ENCODE measurements around the gene SRC. TPM values are rescaled to one million over a fixed set of nuclear protein-coding genes. Genes with fewer than 3 reads are reported as not detected.

Gene SRC
- total RNA-seq, 4 donors from 2014 or later: 1.0 to 2.3 (median 1.8) TPM

GRCh38 chr20:37359836-37360235, 13.9 kb downstream of the SRC start:
- TF ChIP-seq POLR2A (IDR thresholded peaks at IDR 0.05) (no peak), CTCF (IDR thresholded peaks at IDR 0.05 in 4 of 5, conservative IDR thresholded peaks at IDR 0.05 in 1 of 5) (no peak)
- DNase-seq: no peak
- Histone ChIP-seq H3K36me3 (no peaks in the 10 kb centered on the region), H3K9me3 (no peaks in the 10 kb centered on the region), H3K4me1 (peaks cover 4 to 8% of the 10 kb centered on the region in 2 donors), H3K27ac (no peak overlapping the region), H3K27me3 (no peaks in the 10 kb centered on the region), H3K4me3 (no peak overlapping the region)
- in situ Hi-C loops (cut with MboI; ENCODE audit: low sequenced_read_pairs in 4 of 4): no loop called here
- intact Hi-C loops (cut with DNase I; ENCODE audit: low total_unique reads): no loop called here
- ATAC-seq: no peak

GRCh38 chr20:37360391-37361115, 14.6 kb downstream of the SRC start:
- H3K9me3 ChIP-seq: no peaks in the 10 kb centered on the region
- TF ChIP-seq CTCF (IDR thresholded peaks at IDR 0.05 in 4 of 5, conservative IDR thresholded peaks at IDR 0.05 in 1 of 5): no peak
- TF ChIP-seq POLR2A (IDR thresholded peaks at IDR 0.05): no peak
- H3K4me3 ChIP-seq: no peak overlapping the region
- intact Hi-C loops (cut with DNase I; ENCODE audit: low total_unique reads) (no loop called here), in situ Hi-C loops (cut with MboI; ENCODE audit: low sequenced_read_pairs in 4 of 4) (no loop called here)
- H3K4me1 ChIP-seq: peaks cover 0 to under 1% of the 10 kb centered on the region in 2 donors
- DNase-seq (no peak), ATAC-seq (no peak)
- no peaks in the 10 kb centered on the region for H3K27me3 ChIP-seq
- H3K27ac ChIP-seq: no peak overlapping the region
- H3K36me3 ChIP-seq: no peaks in the 10 kb centered on the region

- intact Hi-C loops (cut with DNase I; ENCODE audit: low total_unique reads): no loop called here
- TF ChIP-seq POLR2A (IDR thresholded peaks at IDR 0.05) (no peak), CTCF (IDR thresholded peaks at IDR 0.05 in 4 of 5, conservative IDR thresholded peaks at IDR 0.05 in 1 of 5) (no peak)
- H3K36me3 ChIP-seq: no peaks in the 10 kb centered on the region
- H3K27ac ChIP-seq: no peak overlapping the region
- ATAC-seq (no peak), DNase-seq (no peak)
- H3K9me3 ChIP-seq: no peaks in the 10 kb centered on the region
- in situ Hi-C loops (cut with MboI; ENCODE audit: low sequenced_read_pairs in 4 of 4): no loop called here
- H3K4me3 ChIP-seq: no peak overlapping the region
- H3K27me3 ChIP-seq: no peaks in the 10 kb centered on the region
- H3K4me1 ChIP-seq: no peaks in the 10 kb centered on the region
These were observed 15.4 kb downstream of the SRC start for GRCh38 chr20:37361336-37361735.

- DNase-seq: no peak
- H3K4me1 ChIP-seq: no peaks in the 10 kb centered on the region
- H3K27ac ChIP-seq: no peak overlapping the region
- H3K4me3 ChIP-seq: no peak overlapping the region
- intact Hi-C loops (cut with DNase I; ENCODE audit: low total_unique reads) (no loop called here), in situ Hi-C loops (cut with MboI; ENCODE audit: low sequenced_read_pairs in 4 of 4) (no loop called here)
- no peaks in the 10 kb centered on the region for H3K27me3 ChIP-seq
- no peak for TF ChIP-seq POLR2A (IDR thresholded peaks at IDR 0.05)
- no peak for TF ChIP-seq CTCF (IDR thresholded peaks at IDR 0.05 in 4 of 5, conservative IDR thresholded peaks at IDR 0.05 in 1 of 5)
- ATAC-seq: no peak
- no peaks in the 10 kb centered on the region for H3K9me3 ChIP-seq
- no peaks in the 10 kb centered on the region for H3K36me3 ChIP-seq
These were observed 16.4 kb downstream of the SRC start for GRCh38 chr20:37362231-37362792.

Measured in gastrocnemius medialis (tissue), 4 donors.